KMS-11 (cell line): ENCODE results near the gene ITFG1.
"Not testable (repeated sequence)": the region's sequence is repeated elsewhere in the genome, so short reads cannot be mapped to it uniquely, and the experiment has no call there.

ENCODE experiments used
- H2AFZ ChIP-seq: fragments of 200-600 bp; sonication (generic); 2 replicates; pipeline ENCODE4 v1.6.1; 2016; ENCODE audit warnings: antibody characterized with exemption, mixed run types, low read depth
- H3K27ac ChIP-seq: fragments of 200-600 bp; sonication (generic); 2 replicates; pipeline ENCODE4 v1.6.1; 2016; ENCODE audit warnings: mild to moderate bottlenecking, mixed run types
- H3K27me3 ChIP-seq: fragments of 200-600 bp; sonication (generic); 2 replicates; pipeline ENCODE4 v1.6.1; 2017; ENCODE audit warnings: mild to moderate bottlenecking, low read depth, mixed run types, moderate library complexity; ENCODE audit not compliant: insufficient read depth
- H3K36me3 ChIP-seq: fragments of 200-600 bp; sonication (generic); 2 replicates; pipeline ENCODE4 v1.6.1; 2017; ENCODE audit warnings: mild to moderate bottlenecking, mixed run types; ENCODE audit not compliant: insufficient read depth
- H3K4me1 ChIP-seq: fragments of 200-600 bp; sonication (generic); 2 replicates; pipeline ENCODE4 v1.6.1; 2016; ENCODE audit warnings: mild to moderate bottlenecking, low read depth, mixed run types; ENCODE audit not compliant: poor library complexity, severe bottlenecking
- H3K4me2 ChIP-seq: fragments of 200-600 bp; sonication (generic); 2 replicates; pipeline ENCODE4 v1.7.0; 2016; ENCODE audit warnings: mild to moderate bottlenecking, mixed run types
- H3K4me3 ChIP-seq: fragments of 200-600 bp; sonication (generic); IDR thresholded peaks from 2 replicates; pipeline ENCODE4 v1.6.1; 2017; ENCODE audit warnings: low read depth, low read length, mixed read lengths; ENCODE audit not compliant: insufficient read depth
- H3K79me2 ChIP-seq: fragments of 200-600 bp; sonication (generic); 2 replicates; pipeline ENCODE4 v1.6.1; 2016; ENCODE audit warnings: low read depth, mixed run types; ENCODE audit not compliant: insufficient read depth
- H3K9ac ChIP-seq: fragments of 200-600 bp; sonication (generic); 2 replicates; pipeline ENCODE4 v1.6.1; 2016; ENCODE audit warnings: mild to moderate bottlenecking, mixed run types
- H4K20me1 ChIP-seq: fragments of 200-600 bp; sonication (generic); 2 replicates; pipeline ENCODE4 v1.6.1; 2016; ENCODE audit warnings: mild to moderate bottlenecking, mixed run types; ENCODE audit not compliant: insufficient read depth
- CTCF ChIP-seq: fragments of 200-600 bp; sonication (generic); conservative IDR thresholded peaks from 2 replicates; pipeline ENCODE4 v1.6.1; 2017; ENCODE audit warnings: low read depth, mild to moderate bottlenecking, antibody characterized with exemption, low read length, moderate library complexity, mixed read lengths

Gene ITFG1

GRCh38 chr16:47477679-47478078, 16.8 kb upstream of the ITFG1 start:
- H3K4me3 ChIP-seq: no peak overlapping the region
- no peak overlapping the region for H3K27ac ChIP-seq
- H3K4me2 ChIP-seq: no peak overlapping the region
- no peaks in the 10 kb centered on the region for H4K20me1 ChIP-seq
- no peaks in the 10 kb centered on the region for H3K79me2 ChIP-seq
- no peak overlapping the region for H2AFZ ChIP-seq
- H3K36me3 ChIP-seq: no peaks in the 10 kb centered on the region
- H3K9ac ChIP-seq: no peak overlapping the region
- no peaks in the 10 kb centered on the region for H3K27me3 ChIP-seq
- peaks cover 6% of the 10 kb centered on the region for H3K4me1 ChIP-seq
- no peak for TF ChIP-seq CTCF

- no peak overlapping the region for H3K4me3 ChIP-seq
- no peaks in the 10 kb centered on the region for H3K79me2 ChIP-seq
- no peak overlapping the region for H3K4me2 ChIP-seq
- H3K27ac ChIP-seq: no peak overlapping the region
- H3K4me1 ChIP-seq: peaks cover 6% of the 10 kb centered on the region
- no peak overlapping the region for H3K9ac ChIP-seq
- H3K27me3 ChIP-seq: no peaks in the 10 kb centered on the region
- H3K36me3 ChIP-seq: no peaks in the 10 kb centered on the region
- no peaks in the 10 kb centered on the region for H4K20me1 ChIP-seq
- no peak overlapping the region for H2AFZ ChIP-seq
- no peak for TF ChIP-seq CTCF
These were observed 15.9 kb upstream of the ITFG1 start for GRCh38 chr16:47476654-47477345.

- TF ChIP-seq CTCF: no peak
- H3K79me2 ChIP-seq: no peaks in the 10 kb centered on the region
These were observed 14.9 kb upstream of the ITFG1 start for GRCh38 chr16:47475786-47476185.

GRCh38 chr16:47473792-47474191, 12.9 kb upstream of the ITFG1 start:
- Histone ChIP-seq H3K4me3 (no peak overlapping the region), H3K36me3 (no peaks in the 10 kb centered on the region), H4K20me1 (no peaks in the 10 kb centered on the region), H3K79me2 (no peaks in the 10 kb centered on the region), H3K9ac (no peak overlapping the region), H3K27me3 (no peaks in the 10 kb centered on the region), H2AFZ (no peak overlapping the region), H3K4me2 (no peak overlapping the region), H3K4me1 (no peaks in the 10 kb centered on the region), H3K27ac (no peak overlapping the region)
- TF ChIP-seq CTCF: no peak

More at GRCh38 chr16:47475786-47476185, 14.9 kb upstream of the ITFG1 start:
- H3K27me3 ChIP-seq: no peaks in the 10 kb centered on the region
- H3K9ac ChIP-seq: no peak overlapping the region
- no peaks in the 10 kb centered on the region for H3K36me3 ChIP-seq
- H3K4me3 ChIP-seq: no peak overlapping the region
- H3K27ac ChIP-seq: no peak overlapping the region
- no peak overlapping the region for H2AFZ ChIP-seq
- H3K4me2 ChIP-seq: no peak overlapping the region
- no peaks in the 10 kb centered on the region for H4K20me1 ChIP-seq
- peaks cover 6% of the 10 kb centered on the region for H3K4me1 ChIP-seq

- not testable (repeated sequence) for H3K27me3 ChIP-seq, H4K20me1 ChIP-seq, H3K36me3 ChIP-seq, H3K4me3 ChIP-seq, H3K27ac ChIP-seq, H3K9ac ChIP-seq, H3K4me1 ChIP-seq, H3K79me2 ChIP-seq, H2AFZ ChIP-seq, H3K4me2 ChIP-seq
These were observed 12.1 kb upstream of the ITFG1 start for GRCh38 chr16:47473004-47473403.
